NT2/D1 (cell line): Measurements from ENCODE around the gene AMZ2.
"Not testable (repeated sequence)": the region's sequence is repeated elsewhere in the genome, so short reads cannot be mapped to it uniquely, and the experiment has no call there.

ENCODE experiments used
- DNase-seq: peaks from one replicate; pipeline ENCODE4 v3.0.0-alpha.2; 2011; ENCODE audit warnings: low read depth, low spot score
- H3K27me3 ChIP-seq: 2 replicates; pipeline ENCODE4 v1.6.0; 2011; ENCODE audit warnings: mild to moderate bottlenecking; ENCODE audit not compliant: insufficient read length, insufficient read depth
- H3K36me3 ChIP-seq: 2 replicates; pipeline ENCODE4 v1.6.1; 2011; ENCODE audit warnings: mild to moderate bottlenecking, low read length, mixed read lengths; ENCODE audit not compliant: insufficient read depth, insufficient read length
- H3K4me1 ChIP-seq: 2 replicates; pipeline ENCODE4 v1.5.1; 2011; ENCODE audit not compliant: insufficient read depth, insufficient read length
- H3K4me3 ChIP-seq: 2 replicates; pipeline ENCODE4 v1.5.1; 2011; ENCODE audit warnings: low read depth; ENCODE audit not compliant: insufficient read length
- H3K9ac ChIP-seq: 2 replicates; pipeline ENCODE4 v1.6.0; 2011; ENCODE audit warnings: low read depth; ENCODE audit not compliant: insufficient read length
- H3K9me3 ChIP-seq: 2 replicates; pipeline ENCODE4 v1.5.1; 2011; ENCODE audit warnings: mild to moderate bottlenecking, low read length; ENCODE audit not compliant: insufficient read depth
- SUZ12 ChIP-seq: IDR thresholded peaks from 2 replicates; pipeline ENCODE4 v1.6.1; 2011; ENCODE audit not compliant: insufficient read length, insufficient read depth; ENCODE audit errors: extremely low read depth
- YY1 ChIP-seq: IDR thresholded peaks from 2 replicates; pipeline ENCODE4 v1.6.1; 2011; ENCODE audit not compliant: insufficient read length, insufficient read depth
- ZNF274 ChIP-seq: IDR thresholded peaks from 2 replicates; pipeline ENCODE4 v1.6.1; 2011; ENCODE audit warnings: mild to moderate bottlenecking, low read depth, low read length

AMZ2 gene, protein sequence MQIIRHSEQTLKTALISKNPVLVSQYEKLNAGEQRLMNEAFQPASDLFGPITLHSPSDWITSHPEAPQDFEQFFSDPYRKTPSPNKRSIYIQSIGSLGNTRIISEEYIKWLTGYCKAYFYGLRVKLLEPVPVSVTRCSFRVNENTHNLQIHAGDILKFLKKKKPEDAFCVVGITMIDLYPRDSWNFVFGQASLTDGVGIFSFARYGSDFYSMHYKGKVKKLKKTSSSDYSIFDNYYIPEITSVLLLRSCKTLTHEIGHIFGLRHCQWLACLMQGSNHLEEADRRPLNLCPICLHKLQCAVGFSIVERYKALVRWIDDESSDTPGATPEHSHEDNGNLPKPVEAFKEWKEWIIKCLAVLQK

DNA sequence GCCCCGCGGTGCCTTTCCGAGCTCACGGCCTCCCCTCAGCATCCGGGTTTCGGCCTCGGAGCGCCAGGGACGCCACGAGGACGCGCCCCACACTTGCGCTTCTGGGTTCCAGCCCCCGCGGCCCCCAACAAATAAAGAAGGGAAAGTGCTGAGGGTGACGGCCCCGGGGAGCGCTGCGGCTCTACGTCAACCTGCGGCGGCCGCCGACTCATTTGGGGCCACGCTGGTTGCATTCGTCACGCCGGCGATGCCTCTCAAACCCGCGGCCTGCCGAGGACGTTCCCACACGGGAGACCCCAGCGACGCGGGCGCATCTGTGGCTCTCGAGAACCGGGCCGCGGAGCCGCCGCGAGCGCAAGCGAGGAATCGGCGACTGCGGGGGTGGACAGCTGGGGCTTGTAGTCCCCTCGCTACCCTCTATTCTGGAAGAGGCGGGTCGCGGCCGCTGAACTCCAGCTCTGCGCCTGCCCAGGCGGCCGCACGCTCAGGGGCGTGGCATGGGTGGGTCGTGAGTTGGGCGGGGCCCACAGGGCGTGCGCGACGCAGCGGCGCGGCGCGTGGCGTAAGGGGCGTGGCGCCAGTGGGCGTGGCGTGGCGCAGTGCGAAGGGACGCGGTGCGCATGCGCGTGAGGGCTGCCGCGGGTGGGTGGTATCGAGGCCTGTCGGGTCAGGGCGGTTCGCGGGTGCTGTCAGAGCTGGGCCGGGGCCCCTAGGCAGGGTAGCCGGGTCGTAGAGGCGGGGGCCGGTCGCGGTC is at the start of gene AMZ2:
AMZ2 (plus strand) TSS at position 599 of the 754 bp plus-strand sequence. CDS start 2,145 bp downstream, outside the sequence.
- H3K27me3 ChIP-seq: no peaks in the 10 kb centered on the region
- H3K4me3 ChIP-seq: peak within 1 kb of the TSS; percentile 93
- H3K9me3 ChIP-seq: no peaks in the 10 kb centered on the region
- TF ChIP-seq ZNF274 (no peak), SUZ12 (no peak), YY1 (no peak)
- H3K9ac ChIP-seq: peak within 1 kb of the TSS; percentile 98
- peak; percentile 75 for DNase-seq
- H3K4me1 ChIP-seq: no peaks in the 10 kb centered on the region
- peaks cover 29% of the 10 kb centered on the region for H3K36me3 ChIP-seq

DNA sequence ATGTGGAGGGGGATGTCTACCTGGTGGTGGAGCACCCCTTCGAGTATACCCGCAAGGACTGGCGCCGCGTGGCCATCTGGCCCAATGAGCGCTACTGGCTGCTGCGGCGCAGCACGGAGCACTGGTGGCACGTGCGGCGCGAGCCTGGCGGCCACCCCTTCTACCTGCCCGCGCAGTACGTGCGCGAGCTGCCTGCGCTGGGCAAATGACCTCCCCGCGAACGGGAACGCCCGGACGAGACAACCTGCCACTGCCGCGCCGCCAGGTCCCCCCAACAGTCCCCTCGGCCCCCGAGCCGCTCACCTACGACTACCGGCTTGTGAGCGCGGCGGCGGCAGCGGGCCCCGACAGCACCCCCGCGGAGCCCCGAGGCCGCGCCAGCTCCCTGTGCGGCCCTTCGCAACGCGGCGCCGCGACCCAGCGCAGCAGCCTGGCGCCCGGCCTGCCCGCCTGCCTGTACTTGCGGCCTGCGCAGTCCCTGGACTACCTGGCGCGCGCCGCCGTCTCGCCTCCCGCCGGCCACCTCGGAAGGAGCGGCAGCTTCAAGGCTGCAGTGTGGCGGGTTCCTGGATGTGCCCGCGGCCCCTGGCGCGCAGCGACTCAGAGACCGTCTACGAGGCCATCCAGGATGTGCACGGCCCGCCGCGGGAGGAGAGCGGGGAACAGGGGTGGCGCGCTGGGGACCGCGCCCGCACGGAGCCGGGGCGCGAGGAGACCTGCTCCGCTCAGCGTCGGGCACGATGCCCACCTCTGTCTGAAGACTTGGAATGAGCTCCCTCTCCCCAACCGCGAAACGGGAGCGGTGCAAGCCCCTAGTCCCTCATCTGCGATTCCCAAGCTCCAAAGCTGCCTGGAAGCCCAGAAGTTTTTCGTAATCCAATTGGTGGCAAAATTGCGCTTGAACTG is 48.7 kb upstream of the AMZ2 start:
- H3K27me3 ChIP-seq: peaks cover 100% of the 10 kb centered on the region
- DNase-seq: no peak
- no peaks in the 10 kb centered on the region for H3K9me3 ChIP-seq
- TF ChIP-seq ZNF274: no peak
- peak; percentile 95 for TF ChIP-seq SUZ12
- TF ChIP-seq YY1: no peak
- peak overlapping the region; percentile 64 for H3K9ac ChIP-seq
- peak overlapping the region; percentile 32 for H3K4me3 ChIP-seq
- peaks cover 11% of the 10 kb centered on the region for H3K4me1 ChIP-seq
- no peaks in the 10 kb centered on the region for H3K36me3 ChIP-seq

DNA sequence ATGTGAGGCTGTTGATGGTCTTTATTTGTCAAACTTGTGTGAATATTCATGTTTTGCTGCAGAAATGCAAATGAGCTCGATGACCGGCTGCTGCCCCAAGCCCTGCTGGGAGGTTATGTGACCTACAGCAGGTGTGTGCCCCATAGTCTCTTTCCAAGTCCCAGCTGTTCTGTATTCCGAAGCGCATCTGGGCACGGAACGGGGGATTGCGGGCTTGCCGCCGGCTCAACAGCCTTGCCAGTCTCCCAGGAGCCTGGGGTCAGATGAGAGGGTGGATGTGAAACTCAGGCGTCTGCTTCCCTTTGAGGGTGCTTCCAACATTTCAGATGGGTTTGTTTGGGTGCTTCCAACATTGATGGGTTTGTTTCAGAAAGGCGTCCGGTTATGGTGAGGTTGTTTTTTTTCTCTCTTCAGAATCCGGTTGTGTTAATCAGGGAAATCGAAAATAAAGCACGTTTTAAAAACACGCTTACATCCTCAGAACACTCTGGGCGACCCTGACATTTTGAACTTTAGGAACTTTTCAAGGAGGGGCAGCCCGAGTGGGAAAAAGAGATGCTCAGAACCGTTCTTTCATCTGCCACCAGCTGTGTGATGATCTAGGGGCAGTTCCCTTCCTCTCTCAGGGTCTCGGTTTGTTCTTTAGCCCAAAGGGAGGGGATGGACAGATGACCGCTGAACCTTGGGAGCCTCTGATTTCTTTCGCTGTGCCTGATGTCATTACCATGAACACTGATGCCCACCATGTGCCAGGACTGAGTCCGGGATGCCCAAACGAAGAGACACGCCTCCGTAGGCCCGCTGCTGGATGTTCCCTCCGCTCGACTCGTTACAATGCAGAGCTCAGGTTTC is 47.8 kb upstream of the AMZ2 start:
- Histone ChIP-seq H3K9ac (no peak overlapping the region), H3K36me3 (no peaks in the 10 kb centered on the region), H3K9me3 (no peaks in the 10 kb centered on the region), H3K4me3 (no peak overlapping the region), H3K27me3 (peaks cover 100% of the 10 kb centered on the region), H3K4me1 (peaks cover 11% of the 10 kb centered on the region)
- no peak for DNase-seq
- no peak for TF ChIP-seq YY1
- TF ChIP-seq ZNF274: no peak

DNA sequence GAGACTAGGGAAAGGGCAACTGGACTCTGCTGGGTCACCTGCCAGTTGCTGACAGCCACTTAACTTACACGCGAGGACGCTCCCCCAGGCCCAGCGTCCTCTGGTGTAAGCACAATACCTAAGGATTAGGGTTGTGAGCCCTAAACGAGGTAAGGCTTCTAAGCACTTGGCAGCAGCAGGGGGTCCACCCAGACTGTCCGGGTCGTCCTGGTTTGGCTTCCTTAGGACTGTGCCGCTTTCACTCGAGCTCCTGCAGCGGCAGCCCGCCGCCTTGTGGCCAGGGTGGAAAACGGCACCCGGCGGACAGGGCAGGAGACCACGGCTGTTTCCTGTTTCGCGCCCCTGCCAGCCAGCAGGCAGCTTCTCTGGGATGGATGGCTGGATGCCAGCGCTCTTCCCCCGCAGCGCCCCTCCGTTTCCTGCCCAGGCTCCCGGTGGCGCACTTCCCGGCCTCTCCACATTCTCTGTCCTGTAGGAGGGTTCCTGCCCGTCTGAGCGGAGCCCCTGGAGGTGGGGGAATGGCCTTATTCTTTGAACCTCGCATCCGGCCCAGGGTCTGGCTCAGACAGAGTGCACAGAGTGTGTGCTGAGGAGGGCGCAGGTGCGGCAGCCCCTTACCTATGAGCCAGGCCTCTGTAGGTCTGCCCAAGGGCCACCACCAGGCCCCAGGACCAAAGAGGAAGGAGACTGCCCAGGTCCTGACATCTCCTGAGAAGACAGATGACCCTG is 47.0 kb upstream of the AMZ2 start:
- no peak overlapping the region for H3K4me3 ChIP-seq
- peak overlapping the region; percentile 26 for H3K9ac ChIP-seq
- TF ChIP-seq SUZ12 (no peak), YY1 (no peak), ZNF274 (no peak)
- H3K27me3 ChIP-seq: peaks cover 93% of the 10 kb centered on the region
- no peaks in the 10 kb centered on the region for H3K36me3 ChIP-seq
- peak; percentile 33 for DNase-seq
- peaks cover 7% of the 10 kb centered on the region for H3K4me1 ChIP-seq
- H3K9me3 ChIP-seq: no peaks in the 10 kb centered on the region

DNA sequence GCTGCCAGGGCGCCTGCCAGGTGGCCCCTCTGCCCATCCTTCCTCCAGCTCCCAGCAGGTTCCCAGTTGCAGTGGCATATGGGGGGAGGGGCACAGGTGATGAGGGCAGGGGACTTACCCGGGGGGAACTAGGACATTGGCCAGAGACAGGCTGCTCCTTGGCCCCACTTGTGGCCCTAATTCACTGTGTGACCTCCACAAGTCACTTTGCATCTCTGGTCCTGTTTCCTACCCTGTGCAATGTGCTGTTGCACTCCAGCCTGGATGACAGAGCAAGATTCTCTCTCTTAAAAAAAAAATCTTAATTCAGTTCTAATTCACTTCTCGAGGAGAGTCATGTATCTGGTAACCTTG is 46.4 kb upstream of the AMZ2 start:
- DNase-seq, H3K9me3 ChIP-seq, H3K4me3 ChIP-seq, H3K9ac ChIP-seq, H3K4me1 ChIP-seq, H3K36me3 ChIP-seq: not testable (repeated sequence)
- peaks cover 88% of the 10 kb centered on the region for H3K27me3 ChIP-seq

DNA sequence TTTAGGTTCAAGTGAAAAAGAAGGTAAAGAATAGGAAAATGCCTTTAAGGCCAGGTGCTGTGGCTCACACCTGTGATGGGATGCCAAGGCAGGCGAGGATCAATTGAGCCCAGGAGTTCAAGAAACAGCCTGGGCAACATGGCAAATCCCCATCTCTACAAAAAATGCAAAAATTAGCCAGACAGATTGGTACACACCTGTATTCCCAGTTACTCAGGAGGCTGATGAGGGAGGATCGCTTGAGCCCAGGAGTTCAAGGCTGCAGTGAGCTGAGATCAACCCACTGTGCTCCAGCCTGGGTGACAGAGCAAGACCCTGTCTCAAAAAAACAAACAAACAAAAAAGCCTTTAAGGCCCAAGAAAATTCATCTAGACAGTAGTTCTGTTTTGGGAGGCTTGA is 45.5 kb upstream of the AMZ2 start:
- DNase-seq, H3K4me3 ChIP-seq, H3K9me3 ChIP-seq, H3K36me3 ChIP-seq, H3K9ac ChIP-seq, H3K4me1 ChIP-seq: not testable (repeated sequence)
- peaks cover 79% of the 10 kb centered on the region for H3K27me3 ChIP-seq
